Sigmoid colon (tissue), 7 donors: ENCODE measurements around the gene DHX58. TPM values are rescaled to one million over a fixed set of nuclear protein-coding genes. Genes with fewer than 3 reads are reported as not detected.
A peak's percentile ranks its signal among the peaks of the same experiment; 100 is the strongest.

Source experiments
- DNase-seq: peaks from one replicate; pipeline ENCODE4 v3.0.0-alpha.2; 2019
- H3K27ac ChIP-seq, 4 donors: fragments of 200-600 bp; sonication (generic); one replicate each; pipeline ENCODE4 v1.5.1; 2016 to 2019; ENCODE audit warnings: mild to moderate bottlenecking in 1 of 4
- H3K27me3 ChIP-seq, 3 donors: fragments of 200-600 bp; sonication (generic); one replicate each; pipeline ENCODE4 v1.5.1; 2019; ENCODE audit warnings: mild to moderate bottlenecking in 1 of 3
- H3K36me3 ChIP-seq, 4 donors: fragments of 200-600 bp; sonication (generic); one replicate each; pipeline ENCODE4 v1.5.1; 2016 to 2019
- H3K4me1 ChIP-seq, 4 donors: fragments of 200-600 bp; sonication (generic); one replicate each; pipeline ENCODE4 v1.5.1; 2017 to 2019
- H3K4me3 ChIP-seq, 4 donors: fragments of 200-600 bp; sonication (generic); one replicate each; pipeline ENCODE4 v1.5.1; 2017 to 2019; ENCODE audit warnings: mild to moderate bottlenecking in 2 of 4, moderate library complexity in 1 of 4
- H3K9me3 ChIP-seq, 4 donors: fragments of 200-600 bp in 3 of 4; sonication (generic) in 3 of 4; one replicate each; pipeline versions ENCODE4 v1.5.1 to v1.6.1; 2013 to 2019
- EP300 ChIP-seq, 4 donors: sonication (generic); formaldehyde crosslinking; IDR thresholded peaks; one replicate each; pipeline ENCODE4 v1.6.1; 2017; ENCODE audit warnings: antibody characterized with exemption in 4 of 4
- POLR2A ChIP-seq, 2 donors: fragments of 450-650 bp; IDR thresholded peaks; one replicate each; pipeline ENCODE4 v1.6.1; 2016; ENCODE audit warnings: antibody characterized with exemption in 2 of 2, mild to moderate bottlenecking in 2 of 2, moderate library complexity in 2 of 2
- POLR2AphosphoS5 ChIP-seq, 4 donors: sonication (generic); formaldehyde crosslinking; IDR thresholded peaks; one replicate each; pipeline ENCODE4 v1.6.1; 2017; ENCODE audit warnings: antibody characterized with exemption in 4 of 4
- WGBS, 2 donors: extraction: QIAGEN DNeasy Blood & Tissue Kit; methylation state at CpG; one replicate each; pipeline ENCODE4 v1.1.7; 2013; 5-methylcytosine and 5-hydroxymethylcytosine counted together
- intact Hi-C: fragments of 100-400 bp; cut with DNase I; formaldehyde crosslinking; loops from one replicate; pipeline ENCODE4 v1.15.1; 2023
- polyA plus RNA-seq, 3 donors: library from polyadenylated mRNA; stranded (reverse); fragments of 200-250 nt; gene quantifications; one replicate each; pipeline ENCODE4 v1.2.3, GENCODE V29; 2013
- total RNA-seq, 4 donors: library from RNA; depleted of rRNA; stranded (reverse); fragments of >200 nt; gene quantifications; one replicate each; pipeline ENCODE4 v1.1.0, GENCODE V29; 2016
- TF ChIP-seq, protein P1 (sequence below), 4 experiments: fragments of 450-650 bp in 3 of 4; fragments of 200-600 bp in 1 of 4; IDR thresholded peaks; one replicate each; pipeline ENCODE4 v1.5.1; 2016 to 2019; ENCODE audit warnings: antibody characterized with exemption in 4 of 4, mild to moderate bottlenecking in 3 of 4, moderate library complexity in 2 of 4
- donor health status: healthy with polysubstance abuse.
- donor health status: Bipolar disorder and iron deficiency.
- donor health status: healthy.

DHX58 gene
- total and polyA plus RNA-seq, 7 donors: 4.4 to 19.0 (median 14.5) TPM

- 81 to 89% methylated on average over 7 of the region's 7 CpGs for WGBS, 2 donors
- intact Hi-C loops: no loop called here
Observed at GRCh38 chr17:42138749-42139492, 26.4 kb upstream of the DHX58 start.

DNA sequence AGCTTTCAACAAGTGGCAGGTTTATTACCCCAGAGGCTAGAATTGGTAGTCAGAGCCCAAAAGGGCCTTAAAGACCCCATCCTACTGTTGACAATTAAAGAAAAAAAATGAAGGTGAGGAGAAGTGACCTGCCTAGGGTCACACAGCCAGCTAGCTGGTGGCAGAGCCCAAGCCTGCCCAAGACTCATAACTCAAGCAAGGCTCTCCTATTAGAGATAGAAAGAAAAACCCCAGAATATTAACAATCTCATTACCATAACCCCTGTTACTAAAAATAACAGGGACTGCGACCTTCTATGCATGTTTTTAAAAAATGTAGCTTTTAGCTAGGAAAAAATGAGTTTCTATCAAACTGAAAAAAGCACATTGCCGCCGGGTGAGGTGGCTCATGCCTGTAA lies 24.1 kb upstream of the DHX58 start:
- Histone ChIP-seq H3K36me3 (peaks cover 0 to 28% (median 0%) of the 10 kb centered on the region in 4 donors), H3K4me1 (peaks cover 0 to 72% (median 45%) of the 10 kb centered on the region in 4 donors), H3K9me3 (no peaks in the 10 kb centered on the region), H3K4me3 (no peak overlapping the region), H3K27ac (peak overlapping the region; percentile 45 to 66 (median 50)), H3K27me3 (no peaks in the 10 kb centered on the region)
- TF ChIP-seq, protein P1, sequence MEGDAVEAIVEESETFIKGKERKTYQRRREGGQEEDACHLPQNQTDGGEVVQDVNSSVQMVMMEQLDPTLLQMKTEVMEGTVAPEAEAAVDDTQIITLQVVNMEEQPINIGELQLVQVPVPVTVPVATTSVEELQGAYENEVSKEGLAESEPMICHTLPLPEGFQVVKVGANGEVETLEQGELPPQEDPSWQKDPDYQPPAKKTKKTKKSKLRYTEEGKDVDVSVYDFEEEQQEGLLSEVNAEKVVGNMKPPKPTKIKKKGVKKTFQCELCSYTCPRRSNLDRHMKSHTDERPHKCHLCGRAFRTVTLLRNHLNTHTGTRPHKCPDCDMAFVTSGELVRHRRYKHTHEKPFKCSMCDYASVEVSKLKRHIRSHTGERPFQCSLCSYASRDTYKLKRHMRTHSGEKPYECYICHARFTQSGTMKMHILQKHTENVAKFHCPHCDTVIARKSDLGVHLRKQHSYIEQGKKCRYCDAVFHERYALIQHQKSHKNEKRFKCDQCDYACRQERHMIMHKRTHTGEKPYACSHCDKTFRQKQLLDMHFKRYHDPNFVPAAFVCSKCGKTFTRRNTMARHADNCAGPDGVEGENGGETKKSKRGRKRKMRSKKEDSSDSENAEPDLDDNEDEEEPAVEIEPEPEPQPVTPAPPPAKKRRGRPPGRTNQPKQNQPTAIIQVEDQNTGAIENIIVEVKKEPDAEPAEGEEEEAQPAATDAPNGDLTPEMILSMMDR (IDR thresholded peaks at IDR 0.05): no peak
- TF ChIP-seq EP300 (IDR thresholded peaks at IDR 0.05) (no peak), POLR2AphosphoS5 (IDR thresholded peaks at IDR 0.05) (no peak), POLR2A (IDR thresholded peaks at IDR 0.05) (no peak)
- WGBS, 2 donors: 72 to 80% methylated on average over 3 of the region's 3 CpGs
- intact Hi-C loops: no loop called here
- no peak for DNase-seq

More at GRCh38 chr17:42138749-42139492, 26.4 kb upstream of the DHX58 start:
- TF ChIP-seq, protein P1 (IDR thresholded peaks at IDR 0.05): no peak
- TF ChIP-seq EP300 (IDR thresholded peaks at IDR 0.05): no peak
- no peak for TF ChIP-seq POLR2A (IDR thresholded peaks at IDR 0.05)
- TF ChIP-seq POLR2AphosphoS5 (IDR thresholded peaks at IDR 0.05): no peak
- Histone ChIP-seq H3K27ac (peak overlapping the region in 2 of 4 donors; percentile 35 to 41), H3K4me3 (no peak overlapping the region), H3K4me1 (peaks cover 0 to 64% (median 41%) of the 10 kb centered on the region in 4 donors), H3K27me3 (no peaks in the 10 kb centered on the region), H3K36me3 (peaks cover 0 to 32% (median 1%) of the 10 kb centered on the region in 4 donors), H3K9me3 (no peaks in the 10 kb centered on the region)
- DNase-seq: no peak

DNA sequence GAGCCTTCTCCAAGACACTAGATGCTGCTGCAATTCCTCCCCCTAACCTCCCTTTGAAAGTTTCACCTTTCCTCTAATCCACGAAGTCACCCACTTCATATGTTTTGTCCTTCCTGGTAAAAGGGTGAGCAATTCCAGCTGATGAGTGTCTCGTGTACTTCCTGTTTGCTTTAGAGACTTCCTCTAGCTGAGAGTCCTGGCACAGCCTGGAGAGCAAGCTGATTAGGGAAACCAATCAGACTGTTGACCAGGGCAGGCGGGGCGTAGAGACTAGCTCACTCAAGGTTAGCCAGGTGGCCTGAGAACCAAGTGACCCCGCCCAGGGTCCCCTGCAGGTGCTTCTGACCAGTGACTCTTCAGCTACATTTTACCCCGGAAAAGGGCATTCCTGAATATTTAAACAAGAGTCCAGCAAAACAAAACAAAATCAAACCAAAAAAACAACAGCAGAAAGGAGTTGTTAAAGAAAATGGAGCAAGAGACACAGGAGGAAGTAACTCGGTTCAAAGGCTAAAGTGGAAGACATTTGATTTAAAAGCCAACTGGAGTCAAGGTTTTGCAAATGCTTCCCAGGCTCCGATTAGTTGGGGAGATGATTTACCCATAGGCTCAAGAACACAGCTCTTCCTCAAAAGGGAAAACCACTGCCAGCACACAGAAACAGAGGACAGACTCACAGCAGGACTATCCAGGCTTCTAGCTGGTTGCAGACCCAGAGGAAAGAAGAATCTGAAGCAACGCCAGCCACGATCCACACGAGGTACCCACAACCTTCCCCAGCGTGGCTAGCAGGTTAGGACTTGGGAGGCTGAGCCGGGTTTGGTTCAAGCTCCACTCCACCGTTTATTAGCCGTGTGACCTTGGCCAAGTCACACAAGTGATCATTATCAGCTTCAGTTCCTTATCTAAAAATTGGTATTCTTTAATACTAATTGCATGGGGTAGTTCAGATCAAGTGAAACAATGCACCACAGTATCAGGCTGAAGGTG lies 23.4 kb upstream of the DHX58 start:
- Histone ChIP-seq H3K27me3 (no peaks in the 10 kb centered on the region), H3K4me1 (peaks cover 0 to 71% (median 48%) of the 10 kb centered on the region in 4 donors), H3K36me3 (peaks cover 0 to 21% (median 0%) of the 10 kb centered on the region in 4 donors), H3K9me3 (no peaks in the 10 kb centered on the region), H3K27ac (peak overlapping the region; percentile 45 to 66 (median 50)), H3K4me3 (no peak overlapping the region)
- TF ChIP-seq EP300 (IDR thresholded peaks at IDR 0.05) (no peak), POLR2AphosphoS5 (IDR thresholded peaks at IDR 0.05) (peak in 3 of 4 donors; percentile 25 to 67 (median 35))
- DNase-seq: peak; percentile 78
- intact Hi-C loops: no loop called here
- whole genome bisulfite sequencing, 2 donors: 13 to 51% methylated on average over 15 of the region's 15 CpGs

DNA sequence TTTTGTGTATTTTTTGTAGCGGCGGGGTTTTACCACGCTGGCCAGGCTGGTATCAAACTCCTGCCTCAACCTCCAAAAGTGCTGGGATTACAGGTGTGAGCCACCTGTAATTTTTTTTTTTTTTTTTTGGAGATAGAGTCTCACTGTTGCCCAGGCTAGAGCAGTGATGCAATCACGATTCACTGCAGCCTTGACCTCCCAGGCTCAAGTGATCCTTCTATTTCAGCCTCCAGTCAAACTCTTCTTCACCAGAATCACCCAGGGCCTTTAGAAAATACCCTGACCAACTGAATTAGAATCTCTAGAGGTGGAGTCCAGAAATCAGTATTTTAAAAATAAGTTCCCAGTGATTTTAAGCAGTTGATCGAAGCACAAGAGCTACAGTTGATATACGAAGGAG lies 22.6 kb upstream of the DHX58 start:
- H3K27ac ChIP-seq: peak overlapping the region; percentile 45 to 66 (median 50)
- H3K27me3 ChIP-seq: no peaks in the 10 kb centered on the region
- 59 to 87% methylated on average over 6 of the region's 6 CpGs for WGBS, 2 donors
- peaks cover 0 to 76% (median 51%) of the 10 kb centered on the region in 4 donors for H3K4me1 ChIP-seq
- no peak for TF ChIP-seq EP300 (IDR thresholded peaks at IDR 0.05)
- TF ChIP-seq, protein P1 (IDR thresholded peaks at IDR 0.05): no peak
- TF ChIP-seq POLR2A (IDR thresholded peaks at IDR 0.05): no peak
- no peak for TF ChIP-seq POLR2AphosphoS5 (IDR thresholded peaks at IDR 0.05)
- no peak overlapping the region for H3K4me3 ChIP-seq
- peaks cover 0 to 21% (median 2%) of the 10 kb centered on the region in 4 donors for H3K36me3 ChIP-seq
- no peak for DNase-seq
- H3K9me3 ChIP-seq: no peaks in the 10 kb centered on the region
- intact Hi-C loops: no loop called here
